Psoas muscle (tissue), 8 donors: Measurements from ENCODE around the gene GPR31. TPM values are rescaled to one million over a fixed set of nuclear protein-coding genes. Genes with fewer than 3 reads are reported as not detected.

ENCODE experiments used
- ATAC-seq, 4 donors: fragments of 200-7000 bp; cut with Tn5 transposase; one replicate each; pipeline ENCODE4 v1.9.1; 2020; ENCODE audit warnings: moderate library complexity in 3 of 4, mild to moderate bottlenecking in 2 of 4
- DNase-seq, 2 donors: peaks; one replicate each; pipeline ENCODE4 v3.0.0-alpha.2; 2020
- H3K27ac ChIP-seq: fragments of 200-600 bp; one replicate; pipeline ENCODE4 v1.8.0; 2022
- H3K27me3 ChIP-seq, 3 donors: fragments of 200-600 bp in 1 of 3; one replicate each; pipeline versions ENCODE4 v1.6.1 to v1.8.0; 2013 to 2022; ENCODE audit warnings: low read length in 2 of 3, mild to moderate bottlenecking in 2 of 3, moderate library complexity in 1 of 3; ENCODE audit not compliant: insufficient read depth in 3 of 3
- H3K36me3 ChIP-seq, 2 donors: fragments of 200-600 bp in 1 of 2; one replicate each; pipeline versions ENCODE4 v1.6.1 to v1.8.0; 2013 to 2022; ENCODE audit warnings: low read depth in 1 of 2, mild to moderate bottlenecking in 1 of 2, moderate library complexity in 1 of 2; ENCODE audit not compliant: insufficient read depth in 1 of 2
- H3K4me1 ChIP-seq: fragments of 200-600 bp; one replicate; pipeline ENCODE4 v1.8.0; 2022
- H3K4me3 ChIP-seq: fragments of 200-600 bp; one replicate; pipeline ENCODE4 v1.8.0; 2022; ENCODE audit warnings: mild to moderate bottlenecking
- H3K9me3 ChIP-seq: fragments of 200-600 bp; one replicate; pipeline ENCODE4 v1.8.0; 2022
- WGBS, 3 donors: extraction: QIAGEN DNeasy Blood & Tissue Kit; methylation state at CpG; one replicate each; pipeline versions ENCODE4 v1.1.6 to v1.1.7; 2013; 5-methylcytosine and 5-hydroxymethylcytosine counted together
- intact Hi-C, 2 donors: fragments of 100-400 bp; cut with DNase I; formaldehyde crosslinking; loops; one replicate each; pipeline versions ENCODE4 v1.11.0 to v1.14.2; 2022
- polyA plus RNA-seq, 3 donors: library from polyadenylated mRNA; stranded (reverse); fragments of 200-250 nt; gene quantifications; one replicate each; pipeline ENCODE4 v1.2.3, GENCODE V29; 2013
- total RNA-seq, 4 donors: library from RNA; stranded (reverse); fragmentation: NEBNext Ultra II Directional in 2 of 4; extraction: Animal tissue kit (Norgen Biotek cat#: 25700) in 2 of 4; gene quantifications; one replicate each; pipeline versions ENCODE4 v1.2.1 to v1.2.4, GENCODE V29; 2021 to 2023
- TF ChIP-seq, protein P1 (sequence below): fragments of 200-600 bp; IDR thresholded peaks from one replicate; pipeline ENCODE4 v1.8.0; 2022; ENCODE audit warnings: antibody characterized with exemption
- donor health status: healthy with polysubstance abuse.
- donor health status: DM: no; HTN: no; CAD: no; lungs with moderate emphysema.
- donor health status: Bipolar disorder and iron deficiency.
- donor health status: healthy.
- donor health status: DM: yes; HTN: yes; CAD: no.
- donor health status: DM: no; HTN: no; CAD: no.
- donor health status: DM: no; HTN: no; CAD: no.
- donor health status: DM: yes; HTN: yes; CAD: no.

Gene GPR31
- total and polyA plus RNA-seq, 7 donors = not detected

DNA sequence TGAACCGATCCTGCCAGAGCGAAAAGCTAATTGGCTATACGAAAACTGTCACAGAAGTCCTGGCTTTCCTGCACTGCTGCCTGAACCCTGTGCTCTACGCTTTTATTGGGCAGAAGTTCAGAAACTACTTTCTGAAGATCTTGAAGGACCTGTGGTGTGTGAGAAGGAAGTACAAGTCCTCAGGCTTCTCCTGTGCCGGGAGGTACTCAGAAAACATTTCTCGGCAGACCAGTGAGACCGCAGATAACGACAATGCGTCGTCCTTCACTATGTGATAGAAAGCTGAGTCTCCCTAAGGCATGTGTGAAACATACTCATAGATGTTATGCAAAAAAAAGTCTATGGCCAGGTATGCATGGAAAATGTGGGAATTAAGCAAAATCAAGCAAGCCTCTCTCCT lies 20.7 kb downstream of the GPR31 start:
- H3K27me3 ChIP-seq = peaks cover 0 to 2% (median 0%) of the 10 kb centered on the region in 3 donors
- no peak for DNase-seq
- no peaks in the 10 kb centered on the region for H3K9me3 ChIP-seq
- ATAC-seq = no peak
- WGBS, 3 donors = 80 to 85% (median 83%) methylated on average over 10 of the region's 10 CpGs
- no peaks in the 10 kb centered on the region for H3K4me1 ChIP-seq
- intact Hi-C loops = no loop called here
- H3K36me3 ChIP-seq = no peaks in the 10 kb centered on the region
- no peak overlapping the region for H3K4me3 ChIP-seq
- H3K27ac ChIP-seq = no peak overlapping the region
- TF ChIP-seq, protein P1, sequence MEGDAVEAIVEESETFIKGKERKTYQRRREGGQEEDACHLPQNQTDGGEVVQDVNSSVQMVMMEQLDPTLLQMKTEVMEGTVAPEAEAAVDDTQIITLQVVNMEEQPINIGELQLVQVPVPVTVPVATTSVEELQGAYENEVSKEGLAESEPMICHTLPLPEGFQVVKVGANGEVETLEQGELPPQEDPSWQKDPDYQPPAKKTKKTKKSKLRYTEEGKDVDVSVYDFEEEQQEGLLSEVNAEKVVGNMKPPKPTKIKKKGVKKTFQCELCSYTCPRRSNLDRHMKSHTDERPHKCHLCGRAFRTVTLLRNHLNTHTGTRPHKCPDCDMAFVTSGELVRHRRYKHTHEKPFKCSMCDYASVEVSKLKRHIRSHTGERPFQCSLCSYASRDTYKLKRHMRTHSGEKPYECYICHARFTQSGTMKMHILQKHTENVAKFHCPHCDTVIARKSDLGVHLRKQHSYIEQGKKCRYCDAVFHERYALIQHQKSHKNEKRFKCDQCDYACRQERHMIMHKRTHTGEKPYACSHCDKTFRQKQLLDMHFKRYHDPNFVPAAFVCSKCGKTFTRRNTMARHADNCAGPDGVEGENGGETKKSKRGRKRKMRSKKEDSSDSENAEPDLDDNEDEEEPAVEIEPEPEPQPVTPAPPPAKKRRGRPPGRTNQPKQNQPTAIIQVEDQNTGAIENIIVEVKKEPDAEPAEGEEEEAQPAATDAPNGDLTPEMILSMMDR = no peak

DNA sequence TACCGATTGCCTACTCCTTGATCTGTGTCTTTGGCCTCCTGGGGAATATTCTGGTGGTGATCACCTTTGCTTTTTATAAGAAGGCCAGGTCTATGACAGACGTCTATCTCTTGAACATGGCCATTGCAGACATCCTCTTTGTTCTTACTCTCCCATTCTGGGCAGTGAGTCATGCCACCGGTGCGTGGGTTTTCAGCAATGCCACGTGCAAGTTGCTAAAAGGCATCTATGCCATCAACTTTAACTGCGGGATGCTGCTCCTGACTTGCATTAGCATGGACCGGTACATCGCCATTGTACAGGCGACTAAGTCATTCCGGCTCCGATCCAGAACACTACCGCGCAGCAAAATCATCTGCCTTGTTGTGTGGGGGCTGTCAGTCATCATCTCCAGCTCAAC lies 21.4 kb downstream of the GPR31 start:
- H3K36me3 ChIP-seq = no peaks in the 10 kb centered on the region
- TF ChIP-seq, protein P1 = no peak
- H3K27me3 ChIP-seq = peaks cover 0 to 2% (median 0%) of the 10 kb centered on the region in 3 donors
- no peak for DNase-seq
- ATAC-seq = no peak
- WGBS, 3 donors = 85 to 86% (median 86%) methylated on average over 13 of the region's 13 CpGs
- no peak overlapping the region for H3K4me3 ChIP-seq
- H3K4me1 ChIP-seq = no peaks in the 10 kb centered on the region
- intact Hi-C loops = no loop called here
- no peak overlapping the region for H3K27ac ChIP-seq
- H3K9me3 ChIP-seq = no peaks in the 10 kb centered on the region

DNA sequence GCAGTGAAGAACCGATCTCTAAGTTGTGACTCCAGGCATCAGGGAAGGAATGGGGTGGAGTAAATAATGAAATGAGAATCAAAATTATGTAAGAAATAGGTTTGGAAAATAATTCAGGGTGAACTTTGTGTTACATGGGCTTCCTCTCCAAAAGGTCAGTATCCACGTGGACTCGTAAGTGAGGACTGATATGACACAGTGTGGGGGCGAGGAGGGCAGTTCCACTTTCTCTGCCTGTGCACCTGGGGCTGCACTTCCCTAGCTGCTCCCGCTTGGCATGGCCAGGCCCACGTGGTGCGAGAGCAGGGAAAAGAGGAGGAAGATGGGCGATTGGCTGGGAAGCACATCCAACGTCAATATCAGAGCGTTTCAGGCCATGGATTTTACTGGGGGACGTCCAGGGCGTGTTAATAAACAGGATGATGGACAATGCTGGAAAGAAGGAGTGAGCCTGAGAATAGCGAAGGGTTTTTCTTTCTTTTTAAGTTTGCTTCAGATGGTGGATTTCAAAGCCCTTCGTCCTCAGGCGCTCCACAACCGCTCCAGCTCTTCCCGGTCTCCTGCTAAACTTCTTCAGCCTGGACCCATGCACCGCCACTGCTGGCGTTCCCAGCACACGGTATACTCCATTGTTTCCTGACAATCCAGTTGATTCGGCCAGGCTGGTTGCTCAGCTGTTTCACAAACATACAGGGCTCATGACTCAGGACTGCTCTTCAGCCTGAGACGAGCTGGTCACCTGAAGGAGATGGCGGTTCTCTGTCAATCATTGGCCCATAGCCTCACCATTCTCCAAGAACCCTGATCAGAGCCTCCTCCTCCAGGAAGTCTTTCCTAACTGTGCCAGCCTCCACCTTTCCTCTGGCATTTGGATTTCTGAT lies 23.1 kb downstream of the GPR31 start:
- Histone ChIP-seq H3K4me3 (no peak overlapping the region), H3K36me3 (no peaks in the 10 kb centered on the region), H3K4me1 (no peaks in the 10 kb centered on the region), H3K27me3 (peaks cover 0 to 2% (median 0%) of the 10 kb centered on the region in 3 donors), H3K9me3 (no peaks in the 10 kb centered on the region), H3K27ac (no peak overlapping the region)
- TF ChIP-seq, protein P1 = no peak
- ATAC-seq (no peak), DNase-seq (no peak)
- intact Hi-C loops = no loop called here
- WGBS, 3 donors = 88 to 90% (median 88%) methylated on average over 23 of the region's 23 CpGs

DNA sequence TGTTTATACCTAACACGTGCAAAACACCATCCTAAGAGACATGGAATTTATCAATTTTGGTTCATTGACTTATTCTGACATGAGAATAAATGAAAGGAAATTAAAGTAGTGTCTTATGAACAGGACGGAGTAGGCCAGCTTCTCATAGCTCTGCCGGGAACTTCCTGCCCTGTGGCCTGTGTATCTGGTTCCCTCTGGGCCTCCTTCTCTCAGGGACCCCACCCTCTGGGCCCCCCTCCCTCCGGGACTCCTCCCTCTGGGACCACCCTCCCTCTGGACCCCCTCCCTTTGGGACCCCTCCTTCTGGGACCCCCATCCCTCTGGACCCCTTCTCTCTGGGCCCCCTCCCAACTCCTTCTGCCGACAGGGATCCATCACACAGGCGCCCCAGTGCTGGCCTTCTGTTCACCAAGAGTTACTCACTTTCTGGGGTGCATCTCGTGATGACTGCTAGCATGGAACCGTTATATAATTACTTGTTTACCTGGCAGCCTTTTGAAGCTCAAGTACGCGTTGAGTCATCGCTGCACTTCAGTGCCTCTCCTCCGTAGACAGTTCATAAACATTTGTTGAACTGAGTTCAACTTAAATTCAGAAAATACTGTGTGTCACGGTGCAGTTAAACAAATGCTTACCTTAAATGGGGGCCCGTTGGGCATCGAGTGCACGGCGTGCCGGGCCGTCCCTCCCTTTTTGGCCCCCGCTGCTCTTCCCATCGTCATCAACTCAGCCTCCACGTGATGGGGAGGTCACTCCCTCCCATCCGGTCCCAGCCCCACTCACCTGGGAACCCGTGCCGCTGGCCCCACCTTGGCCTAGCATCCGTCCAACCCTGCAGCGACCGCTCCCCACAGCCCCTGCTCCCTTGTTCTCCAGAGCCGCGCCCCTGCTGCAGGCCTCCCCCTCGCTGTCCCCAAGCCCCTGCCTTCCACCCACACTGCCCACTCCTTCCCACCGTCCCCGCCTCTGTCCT lies 26.8 kb downstream of the GPR31 start:
- TF ChIP-seq, protein P1 = no peak
- Histone ChIP-seq H3K36me3 (no peaks in the 10 kb centered on the region), H3K9me3 (no peaks in the 10 kb centered on the region), H3K4me1 (no peaks in the 10 kb centered on the region), H3K27ac (no peak overlapping the region), H3K4me3 (no peak overlapping the region), H3K27me3 (peaks cover 0 to 2% (median 0%) of the 10 kb centered on the region in 3 donors)
- ATAC-seq (no peak), DNase-seq (no peak)
- WGBS, 3 donors = 88 to 92% (median 89%) methylated on average over 33 of the region's 33 CpGs
- intact Hi-C loops = no loop called here
